HFF-Myc (cell line): ENCODE measurements around the gene TBRG1.

Experiments
- DNase-seq: peaks from one replicate; pipeline ENCODE4 v3.0.0-alpha.2; 2011; ENCODE audit warnings: low read depth; ENCODE audit errors: extremely low read depth
- H3K4me3 ChIP-seq: replicated peaks from 2 replicates; pipeline ENCODE4 v1.5.1; 2011; ENCODE audit warnings: low read depth, mild to moderate bottlenecking, control low read depth, low read length
- TF ChIP-seq, protein P1 (sequence below): IDR thresholded peaks from 2 replicates; pipeline ENCODE4 v1.5.1; 2012; ENCODE audit warnings: mild to moderate bottlenecking, low read depth, low read length, control low read depth; ENCODE audit errors: missing control alignments

The TBRG1 gene

DNA sequence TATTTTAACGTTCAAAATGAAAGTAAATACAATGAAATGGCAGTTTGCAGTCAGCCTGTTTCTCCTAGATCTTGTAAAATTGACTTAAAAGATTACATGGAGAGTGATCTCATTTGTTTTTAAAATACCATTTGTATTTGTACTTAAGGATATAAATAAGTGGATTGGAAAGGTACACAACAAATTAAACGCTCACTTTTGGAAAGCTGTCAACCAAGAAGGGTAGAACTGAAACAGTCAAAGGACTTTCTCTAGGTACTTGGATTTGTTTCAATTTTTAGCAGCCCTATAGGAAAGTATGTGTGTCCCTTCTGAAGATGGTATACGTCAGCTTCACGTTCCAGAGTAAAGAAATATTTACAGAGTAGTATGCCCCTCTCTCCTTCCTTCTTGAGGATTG lies 7.3 kb downstream of the TBRG1 start:
- DNase-seq: no peak
- TF ChIP-seq, protein P1, sequence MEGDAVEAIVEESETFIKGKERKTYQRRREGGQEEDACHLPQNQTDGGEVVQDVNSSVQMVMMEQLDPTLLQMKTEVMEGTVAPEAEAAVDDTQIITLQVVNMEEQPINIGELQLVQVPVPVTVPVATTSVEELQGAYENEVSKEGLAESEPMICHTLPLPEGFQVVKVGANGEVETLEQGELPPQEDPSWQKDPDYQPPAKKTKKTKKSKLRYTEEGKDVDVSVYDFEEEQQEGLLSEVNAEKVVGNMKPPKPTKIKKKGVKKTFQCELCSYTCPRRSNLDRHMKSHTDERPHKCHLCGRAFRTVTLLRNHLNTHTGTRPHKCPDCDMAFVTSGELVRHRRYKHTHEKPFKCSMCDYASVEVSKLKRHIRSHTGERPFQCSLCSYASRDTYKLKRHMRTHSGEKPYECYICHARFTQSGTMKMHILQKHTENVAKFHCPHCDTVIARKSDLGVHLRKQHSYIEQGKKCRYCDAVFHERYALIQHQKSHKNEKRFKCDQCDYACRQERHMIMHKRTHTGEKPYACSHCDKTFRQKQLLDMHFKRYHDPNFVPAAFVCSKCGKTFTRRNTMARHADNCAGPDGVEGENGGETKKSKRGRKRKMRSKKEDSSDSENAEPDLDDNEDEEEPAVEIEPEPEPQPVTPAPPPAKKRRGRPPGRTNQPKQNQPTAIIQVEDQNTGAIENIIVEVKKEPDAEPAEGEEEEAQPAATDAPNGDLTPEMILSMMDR: no peak
- no peak overlapping the region for H3K4me3 ChIP-seq

DNA sequence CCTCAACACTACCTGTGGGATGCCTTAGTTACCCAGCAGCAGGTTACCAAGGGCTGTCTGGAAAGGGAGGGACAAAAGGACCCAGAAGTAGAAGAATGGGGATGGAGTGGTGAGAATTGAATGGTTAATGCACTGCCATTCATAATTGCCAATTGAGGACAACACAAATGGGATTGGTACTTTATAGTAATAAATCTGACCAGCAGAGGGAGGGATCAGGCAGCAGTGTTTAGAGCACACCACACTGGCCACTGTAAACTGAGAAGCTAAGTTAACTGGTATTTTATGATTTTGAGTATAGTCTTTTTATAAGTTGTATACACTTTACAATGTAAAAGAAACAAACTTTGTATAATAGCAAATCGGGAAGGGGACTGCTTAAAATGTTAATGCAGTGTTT lies 10.7 kb downstream of the TBRG1 start:
- TF ChIP-seq, protein P1: peak; percentile 36
- DNase-seq: no peak

DNA sequence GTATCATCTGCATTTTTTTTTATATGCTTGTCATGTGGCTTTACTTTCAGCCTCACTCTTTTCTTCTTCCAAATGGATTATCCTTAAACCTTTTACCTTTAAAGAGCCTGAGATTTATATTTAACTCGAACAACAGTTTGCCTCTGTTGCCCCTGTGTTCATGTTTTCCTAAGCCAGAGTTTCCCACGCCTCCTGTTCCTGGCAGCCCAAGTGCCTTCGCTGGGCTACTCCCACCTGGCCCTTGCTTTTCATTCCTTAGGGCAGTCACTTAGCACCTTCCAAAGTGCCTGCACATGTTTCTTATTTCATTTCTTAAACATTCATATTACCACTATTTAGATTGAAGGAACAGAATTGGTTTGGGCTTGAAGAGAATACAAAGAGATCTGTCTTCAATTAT lies 13.3 kb downstream of the TBRG1 start:
- TF ChIP-seq, protein P1: no peak
- H3K4me3 ChIP-seq: no peak overlapping the region
- DNase-seq: no peak

More for the DNA sequence above, 10.7 kb downstream of the TBRG1 start:
- no peak overlapping the region for H3K4me3 ChIP-seq

DNA sequence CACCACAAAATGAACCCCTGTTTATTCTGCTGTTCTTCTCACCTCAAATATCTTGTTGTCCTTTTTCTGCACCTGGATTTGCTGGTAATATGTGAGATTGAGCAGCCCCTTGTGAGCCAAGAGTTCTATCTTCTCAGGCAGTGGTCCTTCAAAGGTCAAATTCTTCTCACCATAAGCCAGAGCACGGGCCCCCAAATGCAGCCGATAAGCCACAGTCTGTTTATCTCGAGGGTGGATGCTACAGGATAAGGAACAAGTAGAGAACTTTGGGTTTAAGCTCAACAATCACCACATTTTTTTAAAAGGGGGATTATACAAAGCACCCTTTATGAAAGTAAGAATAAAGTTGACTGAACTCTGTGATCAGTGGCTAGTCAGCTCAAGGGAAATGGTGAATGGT lies 15.8 kb downstream of the TBRG1 start:
- TF ChIP-seq, protein P1: no peak

DNA sequence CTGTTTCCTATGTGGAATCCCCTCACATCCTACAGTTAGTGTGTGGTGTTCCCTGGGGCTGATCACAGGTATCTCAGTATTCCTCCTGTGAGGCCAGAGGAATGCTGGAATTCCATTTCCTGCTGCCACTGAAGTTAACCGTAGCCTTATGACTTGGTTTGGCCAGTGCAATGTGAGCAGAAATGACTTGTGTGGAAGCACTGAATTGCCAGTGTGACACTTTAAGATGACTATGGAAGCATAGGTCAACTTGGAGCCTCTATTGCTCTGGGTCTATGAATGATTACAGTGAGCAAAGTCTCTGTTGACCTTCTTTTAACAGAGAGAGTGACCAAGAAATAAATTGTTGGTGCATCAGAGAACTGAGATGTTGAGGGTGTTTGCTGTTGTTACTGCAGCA lies 16.5 kb downstream of the TBRG1 start:
- TF ChIP-seq, protein P1: no peak
- no peak overlapping the region for H3K4me3 ChIP-seq
- DNase-seq: no peak

More for the DNA sequence above, 15.8 kb downstream of the TBRG1 start:
- no peak overlapping the region for H3K4me3 ChIP-seq
- DNase-seq: no peak

DNA sequence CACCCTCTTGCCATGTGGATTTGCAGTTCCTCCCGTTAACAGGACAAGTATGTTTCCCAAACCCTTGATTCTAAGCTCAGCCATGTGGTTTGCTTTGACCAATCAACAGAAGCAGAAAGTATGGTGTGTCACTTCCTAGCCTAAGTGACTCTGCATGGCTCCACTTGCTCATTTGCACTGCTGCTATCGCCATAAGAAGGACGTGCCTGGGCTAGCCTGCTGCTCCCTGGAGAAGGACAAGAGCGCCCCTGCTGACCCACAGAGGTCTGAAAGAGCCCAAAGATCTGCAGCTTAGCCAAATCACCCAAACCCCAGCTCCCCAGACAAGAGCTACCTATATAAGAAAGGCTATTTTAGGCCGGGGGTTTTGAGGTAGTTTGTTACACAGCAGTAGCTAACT lies 18.0 kb downstream of the TBRG1 start:
- no peak for DNase-seq
- TF ChIP-seq, protein P1: no peak
- H3K4me3 ChIP-seq: no peak overlapping the region

DNA sequence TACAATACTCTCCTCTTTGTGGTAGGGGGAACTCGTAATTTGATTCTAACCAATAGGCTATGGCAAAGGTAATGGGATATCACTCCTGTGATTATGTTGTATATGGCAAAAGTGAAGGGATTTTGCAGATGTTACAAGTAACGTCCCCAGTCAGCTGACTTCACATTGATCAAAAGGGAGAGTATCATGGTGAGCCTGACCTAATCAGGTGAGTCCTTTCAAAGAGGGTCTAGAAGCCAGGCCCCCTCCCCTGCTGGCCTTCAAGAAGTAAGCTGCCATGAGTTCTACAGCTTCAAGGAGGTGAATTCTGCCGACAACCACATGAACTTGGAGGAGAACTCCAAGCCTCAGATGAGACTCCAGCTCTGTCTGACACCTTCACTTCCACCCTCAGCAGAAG lies 20.0 kb downstream of the TBRG1 start:
- H3K4me3 ChIP-seq: no peak overlapping the region
- TF ChIP-seq, protein P1: no peak
- no peak for DNase-seq
